GM12878 (cell line): ENCODE results near the gene RHOBTB1. TPM values are rescaled to one million over a fixed set of nuclear protein-coding genes. Genes with fewer than 3 reads are reported as not detected.

Experiments used
- ATAC-seq: fragments of 200-7000 bp; cut with Tn5 transposase; 3 replicates; pipeline ENCODE4 v1.9.1; 2020; ENCODE audit warnings: mild to moderate bottlenecking, moderate library complexity
- BruUV-seq: library from RNA; stranded (reverse); fragments of 400-500 nt; replicated peaks from 2 replicates; lab custom pipeline; 2021; lab: Mats Ljungman, UMichigan
- CTCF ChIA-PET: fragments of 300-600 bp; sonication (Branson Sonifier 250); formaldehyde crosslinking; extraction: SDS; loops from one replicate; lab custom pipeline; 2021; ENCODE audit warnings: inconsistent platforms; lab: Yijun Ruan, JAX
- POLR2A ChIA-PET: fragments of 350-600 bp; formaldehyde crosslinking; extraction: SDS; loops from one replicate; lab custom pipeline; 2021; ENCODE audit warnings: inconsistent platforms; lab: Charles Lee
- RAD21 ChIA-PET: fragments of 300-600 bp; sonication (Branson Sonifier 250); formaldehyde crosslinking; loops from one replicate; lab custom pipeline; 2023; ENCODE audit warnings: antibody characterized with exemption; ENCODE audit not compliant: unreplicated experiment; lab: Charles Lee
- SMC1A ChIA-PET: fragments of 300-600 bp; sonication (Branson Sonifier 250); formaldehyde crosslinking; loops from one replicate; lab custom pipeline; 2023; ENCODE audit not compliant: unreplicated experiment, uncharacterized antibody; lab: Charles Lee
- DNase-seq: peaks from one replicate; pipeline ENCODE4 v3.0.0-alpha.2; 2011; ENCODE audit warnings: low read depth, low spot score
- FAIRE-seq: peaks from 3 replicates; lab custom pipeline; 2011; peaks lifted over from hg19 to GRCh38; lab: Jason Lieb, UNC
- H2AFZ ChIP-seq: 2 replicates; pipeline ENCODE4 v1.6.0; 2011; ENCODE audit warnings: low read depth, low read length, control low read depth; ENCODE audit not compliant: control insufficient read depth
- H3K27ac ChIP-seq: 2 replicates; pipeline ENCODE4 v1.5.1; 2011; ENCODE audit warnings: control low read depth; ENCODE audit not compliant: control insufficient read depth, insufficient read depth
- H3K27me3 ChIP-seq, 2 experiments: replicated peaks in 1 of 2; 2 replicates each; pipeline versions ENCODE4 v1.6.0 to v1.6.1; 2011; ENCODE audit warnings: low read length in 1 of 2; ENCODE audit not compliant: control insufficient read depth in 2 of 2, insufficient read depth in 2 of 2
- H3K36me3 ChIP-seq, 2 experiments: 2 replicates each; pipeline ENCODE4 v1.5.1; 2011; ENCODE audit warnings: low read length in 1 of 2; ENCODE audit not compliant: control insufficient read depth in 2 of 2, insufficient read depth in 2 of 2
- H3K4me1 ChIP-seq: 2 replicates; pipeline ENCODE4 v1.6.1; 2011; ENCODE audit warnings: mild to moderate bottlenecking, low read length, moderate library complexity, mixed read lengths; ENCODE audit not compliant: control insufficient read depth, insufficient read depth
- H3K4me2 ChIP-seq: 2 replicates; pipeline ENCODE4 v1.6.0; 2011; ENCODE audit warnings: control low read depth; ENCODE audit not compliant: control insufficient read depth, insufficient read depth
- H3K4me3 ChIP-seq: fragments of 200-600 bp; sonication (generic); 2 replicates; pipeline ENCODE4 v1.5.1; 2016
- H3K79me2 ChIP-seq: 2 replicates; pipeline ENCODE4 v1.6.0; 2011; ENCODE audit warnings: low read length; ENCODE audit not compliant: control insufficient read depth, insufficient read depth
- H3K9ac ChIP-seq: 2 replicates; pipeline ENCODE4 v1.8.0; 2011; ENCODE audit warnings: low read length, control low read depth, mixed read lengths; ENCODE audit not compliant: control insufficient read depth, insufficient read depth
- H3K9me3 ChIP-seq: replicated peaks from 3 replicates; pipeline ENCODE4 v1.5.1; 2011; ENCODE audit warnings: mild to moderate bottlenecking, low read length; ENCODE audit not compliant: control insufficient read depth, insufficient read depth
- H4K20me1 ChIP-seq: 2 replicates; pipeline ENCODE4 v1.6.0; 2011; ENCODE audit not compliant: control insufficient read depth, insufficient read depth
- BCL11A ChIP-seq: IDR thresholded peaks from 2 replicates; pipeline ENCODE4 v1.6.1; 2011; ENCODE audit warnings: low read depth, low read length
- BRCA1 ChIP-seq: IDR thresholded peaks from 2 replicates; pipeline ENCODE4 v1.6.1; 2011; ENCODE audit warnings: low read depth, low read length, improper control_type of control experiment
- CBX3 ChIP-seq: fragments of 200-600 bp; sonication (generic); IDR thresholded peaks from 2 replicates; pipeline ENCODE4 v1.6.1; 2016; ENCODE audit warnings: low read depth, borderline replicate concordance
- JUNB ChIP-seq: IDR thresholded peaks from 2 replicates; pipeline ENCODE4 v1.6.1; 2016; ENCODE audit warnings: antibody characterized with exemption, mild to moderate bottlenecking
- KAT2A ChIP-seq: conservative IDR thresholded peaks from 2 replicates; pipeline ENCODE4 v1.6.1; 2011; ENCODE audit warnings: low read depth, low read length; ENCODE audit not compliant: control insufficient read depth
- MTA3 ChIP-seq: IDR thresholded peaks from 2 replicates; pipeline ENCODE4 v1.6.1; 2012; ENCODE audit warnings: low read length, inconsistent platforms, borderline replicate concordance
- PAX5 ChIP-seq: IDR thresholded peaks from 2 replicates; pipeline ENCODE4 v1.6.1; 2011; ENCODE audit warnings: low read depth, low read length, borderline replicate concordance
- SMAD1 ChIP-seq: fragments of 450-650 bp; IDR thresholded peaks from 2 replicates; pipeline ENCODE4 v1.6.1; 2018; ENCODE audit warnings: mild to moderate bottlenecking, low read depth; ENCODE audit not compliant: partially characterized antibody
- SPI1 ChIP-seq: IDR thresholded peaks from 2 replicates; pipeline ENCODE4 v1.6.1; 2011; ENCODE audit warnings: low read depth, mild to moderate bottlenecking, low read length, moderate library complexity, borderline replicate concordance; ENCODE audit not compliant: insufficient read depth
- ZNF217 ChIP-seq: fragments of 450-650 bp; IDR thresholded peaks from 2 replicates; pipeline ENCODE4 v1.6.1; 2017; ENCODE audit warnings: antibody characterized with exemption, mild to moderate bottlenecking
- WGBS: methylation state at CpG from one replicate; pipeline ENCODE4 v1.1.6; 2016; ENCODE audit warnings: low lambda C conversion rate; ENCODE audit not compliant: insufficient replicate concordance, insufficient coverage; ENCODE audit errors: missing lambda C conversion rate; 5-methylcytosine and 5-hydroxymethylcytosine counted together
- in situ Hi-C: fragments of 300-500 bp; cut with MboI; formaldehyde crosslinking; loops from 9 replicates; pipeline ENCODE4 v1.14.3; 2018; ENCODE audit warnings: mixed read lengths
- intact Hi-C: fragments of 100-400 bp; cut with micrococcal nuclease; formaldehyde crosslinking; loops from one replicate; pipeline ENCODE4 v1.14.2; 2022; ENCODE audit not compliant: unreplicated experiment
- polyA plus RNA-seq, 11 experiments: library from polyadenylated mRNA; depleted of rRNA in 4 of 11; unstranded in 6 of 11; stranded (reverse) in 5 of 11; fragments of >200 nt; fragmentation: Nextera tagmentation in 4 of 11; fragmentation: Illumina TruSeq in 1 of 11; extraction: Ambion mirVana in 4 of 11; extraction: Trizol in 1 of 11; gene quantifications; 1 replicate in 1 of 11; 2 replicates in 10 of 11; pipeline versions ENCODE4 v1.2.1 to v1.2.3, GENCODE V29; 2011 to 2016; ENCODE audit warnings: inconsistent platforms in 2 of 11, missing spikeins in 2 of 11, low read depth in 1 of 11
- total RNA-seq, 4 experiments: library from RNA; depleted of rRNA in 3 of 4; stranded (reverse); fragments of >200 nt in 3 of 4; fragmentation: Illumina TruSeq in 1 of 4; extraction: Trizol in 1 of 4; gene quantifications; 2 replicates each; pipeline versions ENCODE4 v1.2.1 to v1.2.3, GENCODE V29; 2013 to 2021
- TF ChIP-seq, protein P1 (sequence below): fragments of 450-650 bp; IDR thresholded peaks from 2 replicates; pipeline ENCODE4 v1.6.1; 2018; ENCODE audit warnings: mild to moderate bottlenecking, low read depth, moderate library complexity; ENCODE audit not compliant: partially characterized antibody
- TF ChIP-seq, protein P2 (sequence below): fragments of 150-350 bp; IDR thresholded peaks from 2 replicates; pipeline ENCODE4 v1.6.1; 2014; ENCODE audit warnings: mild to moderate bottlenecking, low read depth, low read length
- TF ChIP-seq, protein P3 (sequence below): IDR thresholded peaks from 2 replicates; pipeline ENCODE4 v1.6.1; 2012; ENCODE audit warnings: improper control_type of control experiment, low read depth, low read length; ENCODE audit not compliant: insufficient replicate concordance

The RHOBTB1 gene
- total and polyA plus RNA-seq, 10 of the 15 experiments (the other 5 are each of a cell fraction or from before 2014, with no cell fraction given): not detected

DNA sequence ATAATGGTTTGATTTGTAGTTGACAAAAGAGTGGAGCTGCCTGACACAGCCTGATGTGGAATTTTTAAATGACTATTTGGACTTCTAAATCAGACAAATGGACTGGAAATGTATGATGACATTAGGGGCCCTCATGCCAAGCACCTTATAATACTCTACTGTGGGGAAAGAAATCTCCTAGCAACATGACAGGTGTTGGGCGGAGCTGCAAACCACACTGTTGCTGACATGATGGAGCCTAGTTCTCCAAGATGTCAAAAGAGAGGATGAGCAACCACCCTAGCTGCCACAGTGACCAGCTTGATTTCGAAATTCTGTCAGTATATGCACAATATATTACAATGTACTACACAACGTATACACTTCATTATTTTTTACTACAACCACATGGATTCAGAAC is 65.8 kb downstream of the RHOBTB1 start (continued):
- TF ChIP-seq, protein P1, sequence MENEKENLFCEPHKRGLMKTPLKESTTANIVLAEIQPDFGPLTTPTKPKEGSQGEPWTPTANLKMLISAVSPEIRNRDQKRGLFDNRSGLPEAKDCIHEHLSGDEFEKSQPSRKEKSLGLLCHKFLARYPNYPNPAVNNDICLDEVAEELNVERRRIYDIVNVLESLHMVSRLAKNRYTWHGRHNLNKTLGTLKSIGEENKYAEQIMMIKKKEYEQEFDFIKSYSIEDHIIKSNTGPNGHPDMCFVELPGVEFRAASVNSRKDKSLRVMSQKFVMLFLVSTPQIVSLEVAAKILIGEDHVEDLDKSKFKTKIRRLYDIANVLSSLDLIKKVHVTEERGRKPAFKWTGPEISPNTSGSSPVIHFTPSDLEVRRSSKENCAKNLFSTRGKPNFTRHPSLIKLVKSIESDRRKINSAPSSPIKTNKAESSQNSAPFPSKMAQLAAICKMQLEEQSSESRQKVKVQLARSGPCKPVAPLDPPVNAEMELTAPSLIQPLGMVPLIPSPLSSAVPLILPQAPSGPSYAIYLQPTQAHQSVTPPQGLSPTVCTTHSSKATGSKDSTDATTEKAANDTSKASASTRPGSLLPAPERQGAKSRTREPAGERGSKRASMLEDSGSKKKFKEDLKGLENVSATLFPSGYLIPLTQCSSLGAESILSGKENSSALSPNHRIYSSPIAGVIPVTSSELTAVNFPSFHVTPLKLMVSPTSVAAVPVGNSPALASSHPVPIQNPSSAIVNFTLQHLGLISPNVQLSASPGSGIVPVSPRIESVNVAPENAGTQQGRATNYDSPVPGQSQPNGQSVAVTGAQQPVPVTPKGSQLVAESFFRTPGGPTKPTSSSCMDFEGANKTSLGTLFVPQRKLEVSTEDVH: no peak
- TF ChIP-seq BCL11A: no peak
- TF ChIP-seq CBX3: no peak
- TF ChIP-seq SMAD1: no peak
- TF ChIP-seq SPI1: no peak
- TF ChIP-seq KAT2A: no peak
- TF ChIP-seq BRCA1: no peak
- no peak for TF ChIP-seq MTA3

DNA sequence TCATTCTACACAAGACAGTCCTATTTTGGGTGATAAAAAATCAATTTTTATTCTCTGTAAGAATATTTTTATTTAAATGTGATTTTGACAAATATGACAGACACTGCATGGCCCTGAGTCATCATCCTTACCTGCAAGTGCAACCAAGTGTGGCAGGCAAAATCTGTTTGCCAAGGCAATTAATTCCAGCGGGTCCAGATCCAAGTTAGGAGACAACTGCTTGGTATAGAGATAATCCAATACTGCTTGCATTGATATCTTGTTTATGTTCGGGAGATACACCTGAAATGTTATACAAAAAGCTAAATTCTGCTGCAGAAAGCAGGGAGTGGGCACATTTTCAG is 66.2 kb downstream of the RHOBTB1 start:
- Histone ChIP-seq H2AFZ (no peak overlapping the region), H3K27me3 (no peaks in the 10 kb centered on the region), H3K9ac (no peak overlapping the region), H3K79me2 (no peaks in the 10 kb centered on the region), H3K27ac (no peak overlapping the region), H3K36me3 (no peaks in the 10 kb centered on the region), H3K4me3 (no peak overlapping the region), H3K4me2 (no peak overlapping the region), H4K20me1 (no peaks in the 10 kb centered on the region), H3K9me3 (no peaks in the 10 kb centered on the region), H3K4me1 (no peaks in the 10 kb centered on the region)
- BruUV-seq: no TSS peak
- 4% methylated on average over 2 of the region's 2 CpGs for WGBS
- intact Hi-C loops: no loop called here
- SMC1A ChIA-PET: interaction anchor here (0.6 kb wide), 1 partner anchor 62 kb away, joined by 3 read pairs; no protein-coding TSS in a partner anchor
- DNase-seq (no peak), FAIRE-seq (no peak), ATAC-seq (no peak)
- in situ Hi-C loops: no loop called here
- POLR2A ChIA-PET: no interaction called here
- CTCF ChIA-PET: interaction anchor here (0.5 kb wide), 1 partner anchor 553 kb away, joined by 3 read pairs; no protein-coding TSS in a partner anchor
- RAD21 ChIA-PET: no interaction called here
- TF ChIP-seq JUNB (no peak), ZNF217 (no peak), PAX5 (no peak)
- TF ChIP-seq, protein P2, sequence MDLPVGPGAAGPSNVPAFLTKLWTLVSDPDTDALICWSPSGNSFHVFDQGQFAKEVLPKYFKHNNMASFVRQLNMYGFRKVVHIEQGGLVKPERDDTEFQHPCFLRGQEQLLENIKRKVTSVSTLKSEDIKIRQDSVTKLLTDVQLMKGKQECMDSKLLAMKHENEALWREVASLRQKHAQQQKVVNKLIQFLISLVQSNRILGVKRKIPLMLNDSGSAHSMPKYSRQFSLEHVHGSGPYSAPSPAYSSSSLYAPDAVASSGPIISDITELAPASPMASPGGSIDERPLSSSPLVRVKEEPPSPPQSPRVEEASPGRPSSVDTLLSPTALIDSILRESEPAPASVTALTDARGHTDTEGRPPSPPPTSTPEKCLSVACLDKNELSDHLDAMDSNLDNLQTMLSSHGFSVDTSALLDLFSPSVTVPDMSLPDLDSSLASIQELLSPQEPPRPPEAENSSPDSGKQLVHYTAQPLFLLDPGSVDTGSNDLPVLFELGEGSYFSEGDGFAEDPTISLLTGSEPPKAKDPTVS: no peak
- TF ChIP-seq, protein P3, sequence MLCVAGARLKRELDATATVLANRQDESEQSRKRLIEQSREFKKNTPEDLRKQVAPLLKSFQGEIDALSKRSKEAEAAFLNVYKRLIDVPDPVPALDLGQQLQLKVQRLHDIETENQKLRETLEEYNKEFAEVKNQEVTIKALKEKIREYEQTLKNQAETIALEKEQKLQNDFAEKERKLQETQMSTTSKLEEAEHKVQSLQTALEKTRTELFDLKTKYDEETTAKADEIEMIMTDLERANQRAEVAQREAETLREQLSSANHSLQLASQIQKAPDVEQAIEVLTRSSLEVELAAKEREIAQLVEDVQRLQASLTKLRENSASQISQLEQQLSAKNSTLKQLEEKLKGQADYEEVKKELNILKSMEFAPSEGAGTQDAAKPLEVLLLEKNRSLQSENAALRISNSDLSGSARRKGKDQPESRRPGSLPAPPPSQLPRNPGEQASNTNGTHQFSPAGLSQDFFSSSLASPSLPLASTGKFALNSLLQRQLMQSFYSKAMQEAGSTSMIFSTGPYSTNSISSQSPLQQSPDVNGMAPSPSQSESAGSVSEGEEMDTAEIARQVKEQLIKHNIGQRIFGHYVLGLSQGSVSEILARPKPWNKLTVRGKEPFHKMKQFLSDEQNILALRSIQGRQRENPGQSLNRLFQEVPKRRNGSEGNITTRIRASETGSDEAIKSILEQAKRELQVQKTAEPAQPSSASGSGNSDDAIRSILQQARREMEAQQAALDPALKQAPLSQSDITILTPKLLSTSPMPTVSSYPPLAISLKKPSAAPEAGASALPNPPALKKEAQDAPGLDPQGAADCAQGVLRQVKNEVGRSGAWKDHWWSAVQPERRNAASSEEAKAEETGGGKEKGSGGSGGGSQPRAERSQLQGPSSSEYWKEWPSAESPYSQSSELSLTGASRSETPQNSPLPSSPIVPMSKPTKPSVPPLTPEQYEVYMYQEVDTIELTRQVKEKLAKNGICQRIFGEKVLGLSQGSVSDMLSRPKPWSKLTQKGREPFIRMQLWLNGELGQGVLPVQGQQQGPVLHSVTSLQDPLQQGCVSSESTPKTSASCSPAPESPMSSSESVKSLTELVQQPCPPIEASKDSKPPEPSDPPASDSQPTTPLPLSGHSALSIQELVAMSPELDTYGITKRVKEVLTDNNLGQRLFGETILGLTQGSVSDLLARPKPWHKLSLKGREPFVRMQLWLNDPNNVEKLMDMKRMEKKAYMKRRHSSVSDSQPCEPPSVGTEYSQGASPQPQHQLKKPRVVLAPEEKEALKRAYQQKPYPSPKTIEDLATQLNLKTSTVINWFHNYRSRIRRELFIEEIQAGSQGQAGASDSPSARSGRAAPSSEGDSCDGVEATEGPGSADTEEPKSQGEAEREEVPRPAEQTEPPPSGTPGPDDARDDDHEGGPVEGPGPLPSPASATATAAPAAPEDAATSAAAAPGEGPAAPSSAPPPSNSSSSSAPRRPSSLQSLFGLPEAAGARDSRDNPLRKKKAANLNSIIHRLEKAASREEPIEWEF: no peak
